Tibial nerve (tissue), 4 donors: ENCODE data around the gene CYFIP2.

Experiments
- EP300 ChIP-seq, 2 donors: sonication (generic); formaldehyde crosslinking; IDR thresholded peaks; one replicate each; pipeline ENCODE4 v1.6.1; 2017; ENCODE audit warnings: antibody characterized with exemption in 2 of 2, mild to moderate bottlenecking in 1 of 2
- POLR2A ChIP-seq, 2 donors: fragments of 450-650 bp; IDR thresholded peaks; one replicate each; pipeline ENCODE4 v1.6.1; 2017; ENCODE audit warnings: antibody characterized with exemption in 2 of 2, mild to moderate bottlenecking in 2 of 2, moderate library complexity in 2 of 2
- TF ChIP-seq, protein P1 (sequence below), 5 experiments: fragments of 200-600 bp in 3 of 5; fragments of 450-650 bp in 2 of 5; sonication (generic) in 3 of 5; IDR thresholded peaks; one replicate each; pipeline ENCODE4 v1.5.1; 2016 to 2019; ENCODE audit warnings: antibody characterized with exemption in 5 of 5, mild to moderate bottlenecking in 3 of 5, moderate library complexity in 2 of 5

DNA sequence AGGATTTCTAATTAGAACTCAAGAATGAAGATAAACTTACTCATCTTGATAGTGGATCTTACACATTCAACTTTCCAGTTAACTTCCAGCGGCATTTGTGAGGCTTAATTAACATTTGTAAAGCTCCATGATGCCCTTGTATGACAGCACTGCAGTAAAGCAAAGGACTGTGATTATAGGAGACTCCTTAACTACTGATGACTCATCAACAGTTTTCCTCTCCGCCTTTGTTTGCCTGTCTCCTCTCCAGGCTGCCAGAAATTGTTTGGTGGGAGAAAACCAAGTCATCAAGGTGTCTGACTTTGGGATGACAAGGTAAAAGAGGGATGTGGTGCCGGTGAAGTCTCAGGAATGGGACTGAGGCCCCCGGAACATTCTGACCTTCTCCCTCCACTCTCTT is 20.4 kb upstream of the CYFIP2 start:
- TF ChIP-seq, protein P1, sequence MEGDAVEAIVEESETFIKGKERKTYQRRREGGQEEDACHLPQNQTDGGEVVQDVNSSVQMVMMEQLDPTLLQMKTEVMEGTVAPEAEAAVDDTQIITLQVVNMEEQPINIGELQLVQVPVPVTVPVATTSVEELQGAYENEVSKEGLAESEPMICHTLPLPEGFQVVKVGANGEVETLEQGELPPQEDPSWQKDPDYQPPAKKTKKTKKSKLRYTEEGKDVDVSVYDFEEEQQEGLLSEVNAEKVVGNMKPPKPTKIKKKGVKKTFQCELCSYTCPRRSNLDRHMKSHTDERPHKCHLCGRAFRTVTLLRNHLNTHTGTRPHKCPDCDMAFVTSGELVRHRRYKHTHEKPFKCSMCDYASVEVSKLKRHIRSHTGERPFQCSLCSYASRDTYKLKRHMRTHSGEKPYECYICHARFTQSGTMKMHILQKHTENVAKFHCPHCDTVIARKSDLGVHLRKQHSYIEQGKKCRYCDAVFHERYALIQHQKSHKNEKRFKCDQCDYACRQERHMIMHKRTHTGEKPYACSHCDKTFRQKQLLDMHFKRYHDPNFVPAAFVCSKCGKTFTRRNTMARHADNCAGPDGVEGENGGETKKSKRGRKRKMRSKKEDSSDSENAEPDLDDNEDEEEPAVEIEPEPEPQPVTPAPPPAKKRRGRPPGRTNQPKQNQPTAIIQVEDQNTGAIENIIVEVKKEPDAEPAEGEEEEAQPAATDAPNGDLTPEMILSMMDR (IDR thresholded peaks at IDR 0.05), result no peak
- TF ChIP-seq EP300 (IDR thresholded peaks at IDR 0.05) (no peak), POLR2A (IDR thresholded peaks at IDR 0.05) (no peak)
